BLaER1 treated with 17β-estradiol and CSF1 and Interleukin-3, amounts not matched to agents 10 nM and 100 nM (cell line): ENCODE results near the gene TGFB2.

Experiments used
- H3K27ac ChIP-seq, 11 experiments: shearing (Covaris generic); formaldehyde crosslinking; 2 replicates each; pipeline ENCODE4 v1.8.1; 2022
- H3K27me3 ChIP-seq, 11 experiments: shearing (Covaris generic); formaldehyde crosslinking; 2 replicates each; pipeline ENCODE4 v1.8.1; 2022
- H3K36me3 ChIP-seq, 11 experiments: shearing (Covaris generic); formaldehyde crosslinking; 2 replicates each; pipeline ENCODE4 v1.8.1; 2022
- H3K4me1 ChIP-seq, 10 experiments: shearing (Covaris generic); formaldehyde crosslinking; 2 replicates each; pipeline ENCODE4 v1.8.1; 2022
- H3K4me2 ChIP-seq, 11 experiments: shearing (Covaris generic); formaldehyde crosslinking; 2 replicates each; pipeline ENCODE4 v1.8.1; 2022
- H3K4me3 ChIP-seq, 10 experiments: shearing (Covaris generic); formaldehyde crosslinking; 2 replicates each; pipeline ENCODE4 v1.8.1; 2022
- H3K9ac ChIP-seq, 11 experiments: shearing (Covaris generic); formaldehyde crosslinking; 2 replicates each; pipeline ENCODE4 v1.8.1; 2022
- H3K9me3 ChIP-seq, 11 experiments: shearing (Covaris generic); formaldehyde crosslinking; replicated peaks in 1 of 11; 2 replicates each; pipeline ENCODE4 v1.8.1; 2022
- H4K20me1 ChIP-seq, 11 experiments: shearing (Covaris generic); formaldehyde crosslinking; 2 replicates each; pipeline ENCODE4 v1.8.1; 2022
- Cebpa-rat ChIP-seq, 11 experiments: shearing (Covaris generic); IDR thresholded peaks; 2 replicates each; pipeline ENCODE4 v1.8.1; 2022

TGFB2 gene

DNA sequence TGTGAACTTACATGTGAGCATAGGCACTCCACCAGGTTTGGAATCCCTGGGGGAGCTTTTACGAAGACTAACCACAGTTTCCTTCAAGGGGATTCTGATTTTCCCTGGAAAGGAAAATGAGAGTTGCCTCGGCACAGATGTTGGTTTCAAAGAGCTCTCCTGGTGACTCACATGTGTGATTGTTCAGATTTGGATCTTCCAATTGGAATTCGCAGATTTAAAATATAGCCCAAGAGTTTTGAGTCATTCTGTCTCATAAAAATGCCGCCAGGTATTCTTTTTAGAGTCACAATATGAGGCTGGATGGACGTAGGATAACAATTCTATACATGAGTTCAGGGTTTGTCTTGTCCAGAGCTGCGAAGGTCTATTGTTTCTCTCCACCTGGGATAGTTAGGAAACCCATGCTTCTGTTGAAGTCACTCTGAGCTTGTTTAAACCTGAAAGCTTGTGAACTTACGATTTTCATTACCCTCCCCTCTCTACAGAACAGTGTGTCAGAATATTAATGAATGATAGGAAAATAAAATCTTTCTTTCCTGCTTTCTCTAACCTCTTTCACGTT, 64.9 kb downstream of the TGFB2 start:
- Histone ChIP-seq H3K27me3 (no peaks in the 10 kb centered on the region), H3K27ac (no peak overlapping the region), H3K9ac (no peak overlapping the region), H3K9me3 (no peaks in the 10 kb centered on the region), H3K4me3 (no peak overlapping the region), H3K36me3 (no peaks in the 10 kb centered on the region), H4K20me1 (no peaks in the 10 kb centered on the region), H3K4me1 (peaks cover 0 to 14% (median 10%) of the 10 kb centered on the region in 10 experiments; a peak in 11 of 20 replicates), H3K4me2 (peak overlapping the region in 6 of 11 experiments; percentile 9 to 36 (median 30); a peak in 8 of 22 replicates)
- no peak for TF ChIP-seq Cebpa-rat (IDR thresholded peaks at IDR 0.05)

DNA sequence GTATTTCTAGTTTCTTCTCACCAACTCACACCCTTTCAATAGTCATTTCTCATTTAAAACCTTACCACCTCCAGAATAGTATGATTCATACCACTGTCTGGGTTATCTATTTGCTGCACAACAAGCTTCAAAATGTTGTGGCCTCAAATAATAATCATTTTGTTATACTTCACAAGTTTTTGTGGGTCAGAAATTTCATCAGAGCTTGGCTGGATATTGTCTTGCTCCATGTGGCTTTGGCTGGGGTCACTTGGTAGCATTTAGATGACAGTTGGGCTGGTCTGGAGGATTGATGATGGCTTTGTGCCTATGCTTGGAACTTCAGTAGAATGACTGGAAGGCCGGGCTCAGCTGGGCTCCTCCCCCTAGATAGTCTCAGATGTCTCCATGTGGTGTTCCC, 66.0 kb downstream of the TGFB2 start:
- H3K9me3 ChIP-seq, result no peaks in the 10 kb centered on the region
- H3K36me3 ChIP-seq, result no peaks in the 10 kb centered on the region
- TF ChIP-seq Cebpa-rat (IDR thresholded peaks at IDR 0.05), result no peak
- H3K4me1 ChIP-seq, result peaks cover 0 to 14% (median 10%) of the 10 kb centered on the region in 10 experiments; a peak in 11 of 20 replicates
- H3K27ac ChIP-seq, result no peak overlapping the region
- H3K4me2 ChIP-seq, result no peak overlapping the region
- H4K20me1 ChIP-seq, result no peaks in the 10 kb centered on the region
- no peak overlapping the region for H3K9ac ChIP-seq
- no peaks in the 10 kb centered on the region for H3K27me3 ChIP-seq
- H3K4me3 ChIP-seq, result no peak overlapping the region

DNA sequence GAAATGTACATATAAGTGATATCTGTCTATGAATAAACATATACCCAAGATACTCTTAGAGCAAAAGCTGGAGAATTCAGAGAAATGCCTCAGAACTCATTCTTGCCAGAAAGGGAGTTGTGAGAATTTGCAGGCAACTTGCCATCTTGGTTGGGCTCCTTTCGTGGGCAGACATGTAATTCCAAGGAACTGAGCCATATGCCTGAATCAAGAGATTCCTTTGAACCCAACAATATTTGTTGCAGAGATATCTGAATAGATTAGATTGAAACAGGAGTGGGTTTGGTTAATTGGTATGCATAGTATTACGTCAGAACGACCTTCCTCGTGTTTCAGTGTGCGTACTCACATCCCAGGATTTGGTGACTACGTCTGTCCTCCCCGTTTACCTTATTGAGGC, 67.0 kb downstream of the TGFB2 start:
- TF ChIP-seq Cebpa-rat (IDR thresholded peaks at IDR 0.05), result no peak
- Histone ChIP-seq H3K4me1 (peaks cover 0 to 14% (median 10%) of the 10 kb centered on the region in 10 experiments; a peak in 11 of 20 replicates), H3K4me3 (no peak overlapping the region), H3K36me3 (no peaks in the 10 kb centered on the region), H3K9me3 (peaks cover 0 to 5% (median 0%) of the 10 kb centered on the region in 11 experiments; a peak in 4 of 22 replicates), H3K4me2 (no peak overlapping the region), H3K27ac (no peak overlapping the region), H3K27me3 (no peaks in the 10 kb centered on the region), H4K20me1 (no peaks in the 10 kb centered on the region), H3K9ac (no peak overlapping the region)

DNA sequence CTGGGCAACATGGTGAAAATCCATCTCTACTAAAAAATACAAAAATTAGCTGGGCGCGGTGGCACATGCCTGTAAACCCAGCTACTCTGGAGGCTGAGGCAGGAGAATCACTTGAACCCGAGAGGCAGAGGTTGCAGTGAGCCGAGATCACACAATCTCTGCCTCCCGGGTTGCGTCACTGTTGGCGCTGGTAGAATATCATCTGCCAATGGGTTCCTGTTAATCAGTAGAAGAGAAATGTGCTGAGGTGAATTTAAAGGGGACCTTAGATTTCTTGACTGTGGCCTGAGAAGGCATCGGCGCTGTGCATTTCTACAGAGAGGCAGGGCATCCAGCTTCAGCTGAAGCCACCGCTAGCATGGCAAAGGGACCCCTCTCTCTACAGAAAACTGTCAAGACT, 68.0 kb downstream of the TGFB2 start:
- no peaks in the 10 kb centered on the region for H3K27me3 ChIP-seq
- no peak for TF ChIP-seq Cebpa-rat (IDR thresholded peaks at IDR 0.05)
- no peak overlapping the region for H3K27ac ChIP-seq

DNA sequence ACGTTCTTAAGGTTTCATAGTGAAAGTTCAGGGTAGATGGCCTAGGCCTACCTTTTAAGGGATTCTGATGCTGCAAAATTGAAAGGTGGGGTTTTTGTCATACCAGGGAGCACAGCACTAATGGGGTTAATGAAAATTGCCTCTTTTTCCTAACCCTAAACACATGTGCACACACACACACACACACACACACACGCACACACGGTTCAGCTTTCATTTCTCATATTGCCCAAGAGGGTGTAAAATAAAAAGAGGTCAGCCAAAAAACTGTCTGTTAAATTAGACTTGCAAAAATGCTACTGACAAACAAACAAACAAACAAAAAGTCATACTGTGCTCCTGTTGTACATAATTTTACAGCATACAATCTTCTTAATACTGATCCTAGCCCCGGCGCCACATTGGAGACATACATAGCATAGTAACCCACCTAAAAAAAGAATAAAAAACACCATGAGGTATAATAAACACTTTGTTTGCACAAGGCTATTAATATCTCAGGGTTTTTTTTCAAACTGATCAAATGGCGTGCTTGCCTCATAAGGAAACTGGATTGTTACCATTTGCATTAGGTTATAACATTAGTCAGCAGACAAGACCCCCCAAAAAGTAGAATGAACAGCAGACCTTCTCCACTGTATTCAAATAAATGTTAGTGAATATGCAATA, 69.1 kb downstream of the TGFB2 start:
- Histone ChIP-seq H3K9ac (no peak overlapping the region), H3K36me3 (no peaks in the 10 kb centered on the region), H3K27me3 (no peaks in the 10 kb centered on the region), H3K9me3 (peaks cover 0 to 16% (median 7%) of the 10 kb centered on the region in 11 experiments; a peak in 8 of 22 replicates), H3K4me3 (no peak overlapping the region), H3K4me2 (no peak overlapping the region), H4K20me1 (no peaks in the 10 kb centered on the region), H3K27ac (no peak overlapping the region), H3K4me1 (peaks cover 0 to 10% (median 6%) of the 10 kb centered on the region in 10 experiments; a peak in 11 of 20 replicates)
- TF ChIP-seq Cebpa-rat (IDR thresholded peaks at IDR 0.05), result no peak

More for the DNA sequence above, 68.0 kb downstream of the TGFB2 start:
- H3K9me3 ChIP-seq, result peaks cover 0 to 15% (median 7%) of the 10 kb centered on the region in 11 experiments; a peak in 8 of 22 replicates
- no peaks in the 10 kb centered on the region for H4K20me1 ChIP-seq
- H3K4me2 ChIP-seq, result no peak overlapping the region
- no peak overlapping the region for H3K4me3 ChIP-seq
- H3K9ac ChIP-seq, result no peak overlapping the region
- peaks cover 0 to 14% (median 10%) of the 10 kb centered on the region in 10 experiments; a peak in 11 of 20 replicates for H3K4me1 ChIP-seq
- no peaks in the 10 kb centered on the region for H3K36me3 ChIP-seq

DNA sequence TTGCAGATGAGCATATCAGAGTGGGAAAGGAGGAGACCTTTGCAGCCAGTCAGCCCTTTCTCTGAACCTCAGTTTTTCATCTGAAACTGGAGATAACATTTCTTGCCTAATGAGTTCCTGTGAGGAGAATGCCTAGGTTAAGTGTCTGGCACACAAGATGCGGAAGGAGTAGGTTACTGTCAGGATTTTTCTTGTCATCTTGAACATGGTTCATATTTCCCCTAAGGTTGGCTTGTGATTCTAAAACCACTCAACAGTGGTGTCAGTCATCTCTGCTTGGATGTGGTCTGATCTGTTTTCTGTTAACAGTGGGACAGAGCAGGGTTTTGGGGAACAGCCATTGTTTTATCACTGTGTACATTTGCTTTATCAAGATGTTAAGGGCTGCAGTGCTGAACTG, 70.6 kb downstream of the TGFB2 start:
- no peak for TF ChIP-seq Cebpa-rat (IDR thresholded peaks at IDR 0.05)
- Histone ChIP-seq H3K4me1 (no peaks in the 10 kb centered on the region), H3K4me3 (no peak overlapping the region), H3K9ac (no peak overlapping the region), H3K27ac (no peak overlapping the region), H4K20me1 (no peaks in the 10 kb centered on the region), H3K27me3 (no peaks in the 10 kb centered on the region), H3K9me3 (peaks cover 0 to 16% (median 7%) of the 10 kb centered on the region in 11 experiments; a peak in 8 of 22 replicates), H3K36me3 (no peaks in the 10 kb centered on the region), H3K4me2 (no peak overlapping the region)

DNA sequence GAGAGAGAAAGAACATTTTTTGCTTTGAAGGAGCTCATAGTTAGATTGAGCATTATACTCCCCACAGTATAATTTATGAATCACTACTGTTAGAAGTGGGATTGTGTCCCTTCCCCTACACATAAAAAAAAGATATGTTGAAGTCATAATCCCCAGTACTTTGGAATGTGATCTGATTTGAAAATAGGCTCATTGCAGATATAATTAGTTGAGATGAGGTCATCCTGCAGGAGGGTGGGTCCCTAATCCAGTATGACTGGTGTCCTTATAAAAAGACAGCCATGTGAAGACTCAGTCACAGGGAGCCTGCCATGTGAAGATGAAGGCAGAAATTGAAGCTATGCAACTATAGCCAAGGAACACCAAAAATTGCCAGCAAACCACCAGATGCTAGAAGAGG, 76.4 kb downstream of the TGFB2 start:
- Histone ChIP-seq H3K4me3 (no peak overlapping the region), H3K27ac (no peak overlapping the region), H3K4me1 (no peaks in the 10 kb centered on the region), H3K9ac (no peak overlapping the region), H3K36me3 (no peaks in the 10 kb centered on the region), H3K4me2 (no peak overlapping the region), H3K27me3 (no peaks in the 10 kb centered on the region; a peak in 1 of 22 replicates), H4K20me1 (no peaks in the 10 kb centered on the region), H3K9me3 (peaks cover 0 to 16% (median 7%) of the 10 kb centered on the region in 11 experiments; a peak in 8 of 22 replicates)
- no peak for TF ChIP-seq Cebpa-rat (IDR thresholded peaks at IDR 0.05)

DNA sequence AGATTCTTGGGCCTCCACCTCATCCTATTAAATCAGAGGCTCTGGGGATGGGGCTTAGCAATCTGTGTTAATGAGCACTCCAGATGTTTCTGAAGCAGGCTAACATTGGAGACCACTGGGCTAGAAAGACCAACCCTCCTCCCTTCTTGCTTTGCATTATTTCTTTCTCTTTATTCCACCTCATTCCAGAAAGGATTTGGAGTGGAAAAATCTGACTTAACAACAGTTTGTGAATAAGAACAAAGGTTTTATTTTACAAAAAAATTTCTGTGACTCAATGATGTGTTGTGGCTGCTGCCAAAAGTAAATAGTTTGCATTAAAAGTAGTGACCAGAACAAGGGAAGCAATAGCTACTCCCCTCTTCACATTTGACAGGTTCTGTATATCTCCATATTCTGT, 79.4 kb downstream of the TGFB2 start:
- no peaks in the 10 kb centered on the region for H3K9me3 ChIP-seq
- H3K27me3 ChIP-seq, result no peaks in the 10 kb centered on the region; a peak in 1 of 22 replicates
- no peak for TF ChIP-seq Cebpa-rat (IDR thresholded peaks at IDR 0.05)
- no peaks in the 10 kb centered on the region for H3K4me1 ChIP-seq
- H3K36me3 ChIP-seq, result no peaks in the 10 kb centered on the region
- no peak overlapping the region for H3K27ac ChIP-seq
- H3K4me2 ChIP-seq, result no peak overlapping the region
- no peak overlapping the region for H3K4me3 ChIP-seq
- no peak overlapping the region for H3K9ac ChIP-seq
- no peaks in the 10 kb centered on the region for H4K20me1 ChIP-seq

DNA sequence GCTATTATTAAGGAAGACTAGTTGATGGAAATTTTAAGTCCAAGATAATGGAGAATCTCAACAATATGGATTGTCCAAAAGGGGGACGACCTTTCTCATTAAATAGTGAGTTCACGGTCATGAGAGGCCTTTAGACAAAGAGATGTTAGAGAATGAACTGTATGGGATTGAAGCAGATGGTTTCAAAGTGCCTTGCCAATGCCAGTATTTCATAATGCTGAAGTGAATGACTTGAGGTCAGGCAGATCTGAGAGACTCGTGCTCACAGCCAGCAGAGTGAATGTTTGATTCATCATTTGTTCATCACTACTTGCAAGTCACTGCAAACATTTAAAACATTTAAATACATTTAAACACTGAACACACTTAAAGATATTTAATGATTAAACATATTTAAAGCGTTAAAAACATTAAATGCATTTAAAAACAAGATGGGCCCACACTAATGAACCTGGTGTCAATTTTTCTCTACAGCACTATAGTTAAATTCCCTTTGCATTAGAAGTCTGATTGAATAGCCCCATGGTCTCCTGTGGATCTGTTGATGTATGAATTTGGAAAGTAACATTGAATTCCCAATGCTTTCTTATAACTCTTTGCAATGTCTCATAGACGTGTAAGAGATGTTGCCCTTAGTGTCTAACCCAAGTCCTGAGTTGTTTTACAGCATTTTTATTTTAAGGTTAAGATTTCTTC, 80.7 kb downstream of the TGFB2 start:
- Histone ChIP-seq H3K27me3 (no peaks in the 10 kb centered on the region; a peak in 1 of 22 replicates), H3K4me2 (no peak overlapping the region), H3K27ac (no peak overlapping the region), H3K4me1 (no peaks in the 10 kb centered on the region), H4K20me1 (no peaks in the 10 kb centered on the region), H3K36me3 (no peaks in the 10 kb centered on the region), H3K4me3 (no peak overlapping the region), H3K9ac (no peak overlapping the region), H3K9me3 (peaks cover 0 to 10% (median 5%) of the 10 kb centered on the region in 11 experiments; a peak in 4 of 22 replicates)
- no peak for TF ChIP-seq Cebpa-rat (IDR thresholded peaks at IDR 0.05)
